ENCODE data around the gene FUT2. TPM values are rescaled to one million over a fixed set of nuclear protein-coding genes. Genes with fewer than 3 reads are reported as not detected.

The FUT2 gene
- total RNA-seq (under 1 TPM in 3 of 7 donors, not detected in 4; 0.17 to 0.65 (median 0.38) TPM), polyA plus RNA-seq (1 to 10 TPM in 1 of 3 donors, under 1 TPM in 1, not detected in 1; 0.22 to 1.2 TPM)
- long read RNA-seq, donor 1, result 0 reads
- long read RNA-seq, donor 2, result 0 reads

- peaks cover 7 to 32% (median 20%) of the 10 kb centered on the region in 6 donors for H3K4me1 ChIP-seq
- H3K27ac ChIP-seq, result peak within 1 kb of the TSS in 6 of 8 donors; percentile 43 to 76 (median 66)
- TF ChIP-seq CTCF (IDR thresholded peaks at IDR 0.05 in 8 of 11, conservative IDR thresholded peaks at IDR 0.05 in 3 of 11) (no peak), POLR2A (IDR thresholded peaks at IDR 0.05) (no peak), POLR2AphosphoS5 (IDR thresholded peaks at IDR 0.05) (no peak)
- peak within 1 kb of the TSS in 7 of 8 donors; percentile 8 to 56 (median 23) for H3K4me3 ChIP-seq
- intact Hi-C loops (cut with DNase I; ENCODE audit: low total_unique reads), result no loop called here
- H3K36me3 ChIP-seq, result no peaks in the 10 kb centered on the region
- H3K9me3 ChIP-seq, result no peaks in the 10 kb centered on the region
- H3K27me3 ChIP-seq (replicated peaks in 1 of 7), result peaks cover 0 to 30% (median 9%) of the 10 kb centered on the region in 7 donors
- no peak for DNase-seq
- WGBS, 5 donors, result 41 to 51% (median 42%) methylated on average over 6 to 16 of the region's 16 CpGs
These were observed at the start of gene FUT2 for GRCh38 chr19:48695743-48696352. TSS of gene FUT2 (plus strand) at chr19:48695971. CDS start at chr19:48702957, 6,986 bp downstream.

- Histone ChIP-seq H3K4me1 (peaks cover 16 to 60% (median 41%) of the 10 kb centered on the region in 6 donors), H3K4me3 (peak within 1 kb of the TSS; percentile 40 to 78 (median 50)), H3K27me3 (replicated peaks in 1 of 7) (peaks cover 0 to 5% (median 0%) of the 10 kb centered on the region in 7 donors), H3K36me3 (no peaks in the 10 kb centered on the region), H3K9me3 (no peaks in the 10 kb centered on the region), H3K27ac (peak within 1 kb of the TSS; percentile 87 to 96 (median 90))
- intact Hi-C loops (cut with DNase I; ENCODE audit: low total_unique reads), result no loop called here
- 0 to 2% (median 1%) methylated on average over 24 to 33 of the region's 33 CpGs for WGBS, 5 donors
- TF ChIP-seq CTCF (IDR thresholded peaks at IDR 0.05 in 8 of 11, conservative IDR thresholded peaks at IDR 0.05 in 3 of 11) (peak; percentile 90 to 98 (median 97)), POLR2AphosphoS5 (IDR thresholded peaks at IDR 0.05) (peak; percentile 49 to 79 (median 78)), POLR2A (IDR thresholded peaks at IDR 0.05) (peak in 1 of 3 donors; percentile 48)
- DNase-seq, result peak; percentile 97
These were observed 49.6 kb upstream of the FUT2 start, which contains the start of gene CA11 for GRCh38 chr19:48646001-48646721. TSS of gene CA11 (minus strand) at chr19:48646187. CDS start at chr19:48645632, 555 bp downstream.

- no peaks in the 10 kb centered on the region for H3K36me3 ChIP-seq
- no peaks in the 10 kb centered on the region for H3K9me3 ChIP-seq
- TF ChIP-seq POLR2A (IDR thresholded peaks at IDR 0.05) (no peak), CTCF (IDR thresholded peaks at IDR 0.05 in 8 of 11, conservative IDR thresholded peaks at IDR 0.05 in 3 of 11) (no peak), POLR2AphosphoS5 (IDR thresholded peaks at IDR 0.05) (no peak)
- peak overlapping the region in 6 of 8 donors; percentile 46 to 78 (median 54) for H3K4me3 ChIP-seq
- intact Hi-C loops (cut with DNase I; ENCODE audit: low total_unique reads), result no loop called here
- H3K27me3 ChIP-seq (replicated peaks in 1 of 7), result peaks cover 0 to 5% (median 0%) of the 10 kb centered on the region in 7 donors
- WGBS, 5 donors, result 10 to 24% (median 10%) methylated on average over 4 to 10 of the region's 10 CpGs
- peak overlapping the region; percentile 87 to 96 (median 90) for H3K27ac ChIP-seq
- peaks cover 16 to 63% (median 41%) of the 10 kb centered on the region in 6 donors for H3K4me1 ChIP-seq
- no peak for DNase-seq
These were observed 49.0 kb upstream of the FUT2 start for GRCh38 chr19:48646722-48647216.
